ENCODE data around the gene BRMS1.
"Not testable (repeated sequence)": the region's sequence is repeated elsewhere in the genome, so short reads cannot be mapped to it uniquely, and the experiment has no call there.

BRMS1 gene

GRCh38 chr11:66326261-66327111 lies 18.4 kb downstream of the BRMS1 start:
- DNase-seq (ENCODE audit: low read depth, low spot score), result no peak
- H3K27ac ChIP-seq, result peak overlapping the region; percentile 71

- DNase-seq (ENCODE audit: low read depth, low spot score), result no peak
- H3K27ac ChIP-seq, result no peak overlapping the region
Observed at GRCh38 chr11:66325263-66325671, 19.6 kb downstream of the BRMS1 start.

GRCh38 chr11:66324664-66325063 lies 20.2 kb downstream of the BRMS1 start:
- DNase-seq (ENCODE audit: low read depth, low spot score), result no peak
- H3K27ac ChIP-seq, result no peak overlapping the region

- H3K27ac ChIP-seq, result no peak overlapping the region
Observed at GRCh38 chr11:66323684-66324083, 21.2 kb downstream of the BRMS1 start.

GRCh38 chr11:66322732-66323427 lies 22.0 kb downstream of the BRMS1 start:
- no peak overlapping the region for H3K27ac ChIP-seq
- no peak for DNase-seq (ENCODE audit: low read depth, low spot score)

More at GRCh38 chr11:66323684-66324083, 21.2 kb downstream of the BRMS1 start:
- no peak for DNase-seq (ENCODE audit: low read depth, low spot score)

DNA sequence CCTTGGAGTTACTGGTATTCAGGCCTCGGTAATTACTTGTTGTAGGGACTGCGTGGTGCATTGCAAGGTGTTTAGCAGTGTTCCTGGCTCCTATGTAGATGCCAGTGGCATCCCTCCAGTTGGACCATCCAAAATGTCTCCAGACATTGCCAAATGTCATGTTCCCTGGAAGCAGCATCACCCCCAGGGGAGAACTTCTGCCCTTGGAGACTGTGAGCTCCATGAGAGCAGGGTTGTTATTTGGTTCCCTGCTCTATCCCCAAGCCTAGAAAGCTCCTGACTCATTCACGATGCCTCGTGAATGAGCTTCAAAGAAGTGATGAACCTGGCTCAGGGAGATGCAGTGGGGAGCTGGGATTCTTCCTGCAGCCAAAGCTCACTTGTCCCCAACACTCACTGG lies 23.3 kb downstream of the BRMS1 start:
- no peak for DNase-seq (ENCODE audit: low read depth, low spot score)
- H3K27ac ChIP-seq, result no peak overlapping the region

- DNase-seq (ENCODE audit: low read depth, low spot score); H3K27ac ChIP-seq: not testable (repeated sequence)
Observed at GRCh38 chr11:66320748-66321147, 24.2 kb downstream of the BRMS1 start.

- not testable (repeated sequence) for H3K27ac ChIP-seq; DNase-seq (ENCODE audit: low read depth, low spot score)
Observed at GRCh38 chr11:66320289-66320688, 24.6 kb downstream of the BRMS1 start.

DNA sequence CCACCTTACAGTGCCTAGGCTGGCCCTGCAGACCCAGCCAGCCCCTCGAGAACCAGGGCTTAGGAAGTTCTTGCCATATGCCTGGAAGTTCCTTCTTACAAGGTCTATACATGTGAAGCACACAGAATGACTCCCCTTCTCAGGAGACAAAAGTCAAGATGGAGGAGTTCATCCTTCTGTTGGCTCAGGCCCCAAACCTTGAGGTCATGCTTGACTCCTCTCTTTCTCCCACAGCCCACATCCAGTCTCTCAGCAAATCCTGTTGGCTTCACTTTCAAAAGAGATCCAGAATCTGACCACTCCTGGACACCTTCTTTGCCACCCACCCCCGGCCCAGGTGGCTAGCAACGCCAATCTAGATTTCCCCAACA lies 26.3 kb downstream of the BRMS1 start:
- no peak for DNase-seq (ENCODE audit: low read depth, low spot score)
- H3K27ac ChIP-seq, result no peak overlapping the region

GRCh38 chr11:66317723-66318599 lies 26.9 kb downstream of the BRMS1 start:
- no peak overlapping the region for H3K27ac ChIP-seq
- DNase-seq (ENCODE audit: low read depth, low spot score), result no peak

GRCh38 chr11:66317322-66317722 lies 27.6 kb downstream of the BRMS1 start:
- DNase-seq (ENCODE audit: low read depth, low spot score), result no peak
- no peak overlapping the region for H3K27ac ChIP-seq

DNA sequence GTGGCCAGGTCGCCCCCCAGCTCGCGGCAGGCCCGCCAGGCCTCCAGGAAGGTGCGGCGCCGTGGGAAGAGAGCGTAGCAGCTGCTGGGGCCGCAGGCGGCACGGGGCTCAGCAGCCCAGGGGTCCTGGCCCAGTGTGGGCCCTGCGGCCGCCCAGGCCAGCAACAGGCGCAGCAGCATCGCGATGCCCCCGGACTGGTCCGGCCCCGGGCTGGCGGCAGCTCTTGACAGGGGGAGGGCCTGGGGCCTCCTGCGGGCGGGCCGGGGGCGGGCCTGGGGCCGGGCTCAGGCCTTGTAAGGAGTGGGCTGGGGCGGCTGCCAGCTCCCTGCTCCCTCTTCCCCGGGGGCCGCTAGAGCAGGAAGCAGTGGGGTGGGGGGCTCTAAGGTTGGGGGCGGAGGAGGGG lies 28.1 kb downstream of the BRMS1 start, which contains the start of gene CD248:
CD248 (minus strand) TSS at position 196 of the 403 bp plus-strand sequence; CDS start at position 179, 17 bp downstream.
- no peak within 1 kb of the TSS for H3K27ac ChIP-seq

GRCh38 chr11:66315921-66316811 lies 28.7 kb downstream of the BRMS1 start:
- DNase-seq (ENCODE audit: low read depth, low spot score), result no peak
- H3K27ac ChIP-seq, result no peak overlapping the region

More for the DNA sequence above, 28.1 kb downstream of the BRMS1 start, which contains the start of gene CD248:
- no peak for DNase-seq (ENCODE audit: low read depth, low spot score)

DNA sequence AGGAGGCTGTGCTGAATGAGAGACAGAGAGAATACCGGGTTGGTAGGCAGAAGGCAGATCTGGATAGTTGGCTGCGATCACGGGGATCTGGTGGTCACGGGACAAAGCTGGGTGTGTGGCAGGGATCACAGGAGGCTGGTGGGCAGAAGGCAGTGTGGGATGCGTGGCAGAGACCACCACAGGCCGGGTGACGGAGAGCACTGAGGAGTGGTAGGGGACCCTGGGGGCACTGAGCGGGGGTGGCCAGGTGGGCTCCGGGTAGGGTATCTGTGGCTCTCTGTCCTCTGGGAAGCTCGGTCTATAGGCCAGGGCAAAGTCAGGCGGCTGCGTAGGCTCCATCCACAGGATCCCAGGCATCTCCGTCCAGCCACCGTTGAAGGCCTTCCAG lies 29.4 kb downstream of the BRMS1 start:
- no peak overlapping the region for H3K27ac ChIP-seq
- no peak for DNase-seq (ENCODE audit: low read depth, low spot score)

DNA sequence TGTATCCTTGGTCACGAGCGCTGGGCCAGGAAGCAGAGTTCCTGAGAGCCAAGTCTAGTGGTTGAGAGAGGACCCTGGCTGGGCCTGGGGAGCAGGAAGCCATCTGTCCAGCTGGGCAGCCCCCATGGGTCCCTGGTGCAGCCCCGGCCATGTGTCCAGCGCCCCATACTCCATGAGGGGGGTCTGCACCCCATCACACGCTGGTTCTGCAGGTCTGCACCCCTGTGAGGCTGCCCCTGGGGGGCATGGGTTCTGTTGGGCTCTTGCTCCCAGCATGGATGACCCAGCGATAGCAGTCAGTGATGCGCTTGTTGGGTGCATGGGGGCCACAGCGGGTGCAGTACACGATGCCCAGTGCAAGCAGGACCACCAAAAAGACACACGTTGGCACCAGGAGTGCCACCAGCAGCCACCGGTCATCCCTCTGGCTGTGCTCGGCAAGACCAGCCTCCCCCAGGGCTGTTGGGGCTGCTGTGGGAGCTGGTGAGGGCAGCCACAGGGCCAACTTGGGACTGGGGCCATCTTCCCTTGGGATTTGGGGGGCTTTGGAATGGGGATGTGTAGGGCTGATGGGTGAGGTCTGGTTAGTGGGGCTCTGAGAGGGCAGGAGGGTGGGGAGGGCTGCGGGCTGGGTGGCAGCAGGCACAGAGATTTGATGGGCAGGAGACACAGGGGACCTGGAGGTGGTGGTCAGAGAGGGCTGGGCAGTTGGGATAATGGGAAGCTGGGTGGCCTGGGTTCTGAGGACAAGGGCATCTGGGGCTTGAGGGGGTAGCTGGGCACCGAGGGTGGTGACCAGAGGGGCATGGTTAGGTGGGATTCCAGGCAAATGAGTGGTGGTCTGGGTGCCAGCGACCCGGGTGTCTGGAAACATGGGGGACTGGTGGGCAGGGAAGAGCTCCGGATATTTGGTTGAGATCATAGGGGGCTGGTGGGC lies 30.1 kb downstream of the BRMS1 start:
- no peak overlapping the region for H3K27ac ChIP-seq
- no peak for DNase-seq (ENCODE audit: low read depth, low spot score)

DNA sequence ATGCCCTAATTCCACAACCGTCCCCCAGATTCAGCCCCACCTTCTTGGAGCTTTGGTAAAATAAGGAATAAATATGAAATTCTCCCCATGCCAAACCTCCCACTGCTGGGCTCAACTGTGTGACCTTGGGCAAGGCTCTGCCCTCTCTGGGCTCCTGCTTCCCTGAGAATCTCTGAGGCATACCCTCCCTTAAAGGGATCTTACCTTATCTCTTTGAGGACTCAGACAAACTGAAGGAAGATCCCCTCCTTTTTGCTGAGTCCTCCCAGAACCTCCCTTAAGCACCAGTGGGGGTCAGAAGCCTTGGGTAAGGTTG lies 30.8 kb downstream of the BRMS1 start:
- no peak for DNase-seq (ENCODE audit: low read depth, low spot score)
- no peak overlapping the region for H3K27ac ChIP-seq

GRCh38 chr11:66313321-66314185 lies 31.4 kb downstream of the BRMS1 start:
- no peak overlapping the region for H3K27ac ChIP-seq
- DNase-seq (ENCODE audit: low read depth, low spot score), result no peak
